K562 (cell line): ENCODE results near the gene IFT81. TPM values are rescaled to one million over a fixed set of nuclear protein-coding genes. Genes with fewer than 3 reads are reported as not detected.

Experiments used
- CGGBP1 ChIP-seq: fragments of 250-450 bp; sonication (Bioruptor Pico); IDR thresholded peaks from 2 replicates; pipeline ENCODE4 v1.9.0; 2021; ENCODE audit warnings: mild to moderate bottlenecking
- EGR1 ChIP-seq: fragments of 450-650 bp; conservative IDR thresholded peaks from 2 replicates; pipeline ENCODE4 v1.6.1; 2017; ENCODE audit warnings: mild to moderate bottlenecking
- POLR2B ChIP-seq: fragments of 450-650 bp; IDR thresholded peaks from 2 replicates; pipeline ENCODE4 v1.6.1; 2018; ENCODE audit warnings: low read depth; ENCODE audit not compliant: partially characterized antibody
- POLR3G ChIP-seq: IDR thresholded peaks from 2 replicates; pipeline ENCODE4 v1.6.1; 2011; ENCODE audit not compliant: insufficient read length, insufficient replicate concordance; ENCODE audit errors: extremely low read depth
- PRDM10 ChIP-seq: fragments of 450-650 bp; IDR thresholded peaks from 2 replicates; pipeline ENCODE4 v1.6.1; 2018; ENCODE audit not compliant: partially characterized antibody
- SRSF7 ChIP-seq: fragments of 200-400 bp; formaldehyde crosslinking; optimal IDR thresholded peaks from 2 replicates; pipeline ENCODE3; 2017; ENCODE audit warnings: mild to moderate bottlenecking, low read depth, low read length
- polyA plus RNA-seq, 8 experiments: library from polyadenylated mRNA; depleted of rRNA in 4 of 8; stranded (reverse) in 5 of 8; unstranded in 3 of 8; fragments of >200 nt; fragmentation: Nextera tagmentation in 2 of 8; fragmentation: Illumina TruSeq in 1 of 8; extraction: Ambion mirVana in 2 of 8; extraction: Trizol in 1 of 8; gene quantifications; 2 replicates each; pipeline versions ENCODE4 v1.2.1 to v1.2.3, GENCODE V29; 2011 to 2014; ENCODE audit warnings: inconsistent platforms in 1 of 8, missing spikeins in 1 of 8
- total RNA-seq, 7 experiments: library from RNA; depleted of rRNA in 6 of 7; stranded (reverse); fragments of >200 nt in 6 of 7; fragmentation: Illumina TruSeq in 2 of 7; extraction: Trizol in 2 of 7; gene quantifications; 2 replicates each; pipeline versions ENCODE4 v1.2.1 to v1.2.3, GENCODE V29; 2011 to 2021; ENCODE audit warnings: low replicate concordance in 1 of 7

IFT81 gene
- total and polyA plus RNA-seq, 9 of the 15 experiments (the other 6 are each of a cell fraction or from before 2014, with no cell fraction given): 2.8 to 11.9 (median 7.9) TPM

DNA sequence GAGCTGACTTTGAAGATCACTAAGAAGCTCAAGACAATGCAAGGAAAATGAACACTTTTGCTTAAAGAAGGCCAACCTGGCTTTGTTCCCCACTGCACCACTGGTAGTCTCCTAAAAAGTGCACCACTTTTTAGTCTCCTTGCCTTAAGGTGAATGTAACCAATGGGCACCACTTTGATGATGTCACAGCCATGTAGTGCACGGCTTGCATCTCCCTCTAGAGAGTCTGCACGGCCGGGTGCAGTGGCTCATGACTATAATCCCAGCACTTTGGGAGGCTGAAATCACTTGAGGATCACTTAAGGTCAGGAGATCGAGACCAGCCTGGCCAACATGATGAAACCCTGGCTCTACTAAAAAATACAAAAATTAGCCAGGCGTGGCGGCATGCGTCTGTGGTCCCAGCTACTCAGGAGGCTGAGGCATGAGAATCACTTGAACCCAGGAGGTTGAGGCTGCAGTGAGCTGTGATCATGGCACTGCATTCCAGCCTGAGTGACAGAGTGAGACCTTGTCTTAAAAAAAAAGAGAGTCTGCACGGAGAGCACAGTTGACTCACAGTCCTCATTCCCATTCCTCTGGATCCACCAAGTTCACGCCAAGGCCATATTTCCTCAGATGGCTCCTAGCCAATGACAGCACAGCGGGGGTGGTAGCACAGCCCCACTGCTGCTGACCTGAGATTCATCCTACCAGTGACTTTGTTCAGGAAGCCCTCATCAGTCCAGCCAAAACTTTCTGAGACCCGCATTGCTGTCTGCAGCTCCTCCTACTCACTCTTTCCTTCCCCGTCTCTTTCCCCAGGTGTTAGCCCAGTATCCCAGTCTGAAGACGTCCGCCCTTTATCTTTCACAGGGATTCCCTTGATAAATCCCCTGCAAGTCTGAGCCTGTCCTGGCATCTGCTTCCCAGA is 16.5 kb upstream of the IFT81 start (continued):
- no peak for TF ChIP-seq SRSF7
- TF ChIP-seq POLR2B: no peak
- TF ChIP-seq EGR1: peak; percentile 70
- no peak for TF ChIP-seq POLR3G
- no peak for TF ChIP-seq PRDM10
- no peak for TF ChIP-seq CGGBP1 (CRISPR knock-in tag)
